Fibroblast of skin of left biceps (primary cell): ENCODE data around the gene ANXA11.
A peak's percentile ranks its signal among the peaks of the same experiment; 100 is the strongest.

Experiments used
- DNase-seq, 2 experiments: peaks; one replicate each; pipeline ENCODE4 v3.0.0-alpha.2; 2013; ENCODE audit warnings: low read depth in 2 of 2

Gene ANXA11

GRCh38 chr10:80108576-80109239 lies 96.6 kb downstream of the ANXA11 start:
- no peak for DNase-seq

- DNase-seq = peak; percentile 83
Observed at GRCh38 chr10:80104066-80104926, 101.0 kb downstream of the ANXA11 start.
